Stimulated activated CD4-positive, alpha-beta T cell treated with anti-CD3 and anti-CD28 coated beads, Interleukin-4, amount 100 ng/mL, for 24 hours (primary cell): Measurements from ENCODE around the gene OGFOD3.
"Not testable (repeated sequence)": the region's sequence is repeated elsewhere in the genome, so short reads cannot be mapped to it uniquely, and the experiment has no call there.

Experiments used
- DNase-seq: peaks from one replicate; pipeline ENCODE4 v3.0.0-alpha.2; 2020

OGFOD3 gene

GRCh38 chr17:82349287-82349701 lies 69.1 kb downstream of the OGFOD3 start:
- DNase-seq, result no peak

GRCh38 chr17:82348866-82349265 lies 69.5 kb downstream of the OGFOD3 start:
- DNase-seq, result no peak

GRCh38 chr17:82348434-82348833 lies 70.0 kb downstream of the OGFOD3 start:
- DNase-seq, result no peak

GRCh38 chr17:82347994-82348393 lies 70.4 kb downstream of the OGFOD3 start:
- not testable (repeated sequence) for DNase-seq

GRCh38 chr17:82346342-82347300 lies 71.8 kb downstream of the OGFOD3 start:
- DNase-seq, result no peak

- no peak for DNase-seq
These were observed 73.0 kb downstream of the OGFOD3 start for GRCh38 chr17:82345151-82345976.

GRCh38 chr17:82344175-82344907 lies 74.0 kb downstream of the OGFOD3 start:
- no peak for DNase-seq

- no peak for DNase-seq
These were observed 74.8 kb downstream of the OGFOD3 start for GRCh38 chr17:82343560-82343959.

- no peak for DNase-seq
These were observed 75.9 kb downstream of the OGFOD3 start for GRCh38 chr17:82342361-82343079.

- no peak for DNase-seq
These were observed 78.5 kb downstream of the OGFOD3 start for GRCh38 chr17:82339634-82340580.
